Stimulated activated CD8-positive, alpha-beta memory T cell treated with anti-CD3 and anti-CD28 coated beads, Interleukin-12 subunit alpha, Interleukin-12 subunit beta, amount 100 ng/mL, for 24 hours (primary cell): ENCODE results near the gene PLA2G4C.
"Not testable (repeated sequence)": the region's sequence is repeated elsewhere in the genome, so short reads cannot be mapped to it uniquely, and the experiment has no call there.

Experiments used
- DNase-seq: peaks from one replicate; pipeline ENCODE4 v3.0.0-alpha.2; 2020; ENCODE audit errors: extremely low read depth

PLA2G4C gene

DNA sequence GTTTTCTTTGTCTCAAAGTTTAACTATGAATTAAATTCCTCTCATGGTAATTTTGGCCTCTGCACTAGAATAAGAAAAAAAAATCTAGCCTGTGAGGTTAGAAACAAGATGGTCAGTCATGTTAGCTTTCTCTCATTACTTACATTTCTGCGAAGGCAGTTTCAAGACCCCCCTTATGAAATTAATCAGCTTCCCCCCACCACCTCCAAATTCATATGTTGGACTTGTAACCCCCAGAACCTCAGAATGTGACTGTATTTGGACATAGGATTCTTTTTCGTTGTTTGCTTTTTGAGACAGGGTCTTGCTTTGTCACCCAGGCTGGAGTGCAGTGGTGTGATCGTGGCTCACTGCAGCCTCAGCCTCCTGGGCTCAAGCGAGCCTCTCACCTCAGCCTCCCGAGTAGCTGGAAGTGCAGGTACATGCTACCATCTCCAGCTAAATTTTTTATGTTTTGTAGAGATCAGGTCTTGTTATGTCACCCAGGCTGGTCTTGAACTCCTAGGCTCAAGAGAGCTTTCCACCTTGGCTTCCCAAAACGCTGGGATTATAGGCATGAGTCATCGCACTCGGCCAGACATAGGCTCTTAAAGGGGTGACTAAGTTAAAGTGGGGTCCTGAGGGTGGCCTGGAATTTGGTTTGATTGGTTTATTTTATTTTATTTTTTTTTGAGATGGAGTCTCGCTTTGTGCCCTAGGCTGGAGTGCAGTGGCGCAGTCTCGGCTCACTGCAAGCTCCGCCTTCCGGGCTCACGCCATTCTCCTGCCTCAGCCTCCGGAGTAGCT lies 1.4 kb downstream of the PLA2G4C start:
- DNase-seq = no peak

DNA sequence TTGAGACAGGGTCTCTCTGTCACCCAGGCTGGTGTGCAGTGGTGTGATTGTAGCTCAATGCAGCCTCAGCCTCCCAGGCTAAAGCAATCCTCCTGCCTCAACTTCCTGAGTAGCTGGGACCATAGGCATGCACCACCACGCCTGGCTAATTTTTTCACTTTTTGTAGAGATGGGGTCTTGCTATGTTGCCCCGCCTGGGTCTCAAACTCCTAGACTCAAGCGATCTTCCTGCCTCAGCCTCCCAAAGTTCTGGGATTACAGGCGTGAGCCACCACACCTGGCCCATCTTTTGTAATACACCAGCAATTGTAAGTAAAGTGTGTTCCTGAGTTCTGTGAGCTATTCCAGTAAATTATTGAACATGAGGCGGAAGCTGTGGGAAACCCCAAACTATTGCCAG lies 6.7 kb downstream of the PLA2G4C start:
- no peak for DNase-seq

DNA sequence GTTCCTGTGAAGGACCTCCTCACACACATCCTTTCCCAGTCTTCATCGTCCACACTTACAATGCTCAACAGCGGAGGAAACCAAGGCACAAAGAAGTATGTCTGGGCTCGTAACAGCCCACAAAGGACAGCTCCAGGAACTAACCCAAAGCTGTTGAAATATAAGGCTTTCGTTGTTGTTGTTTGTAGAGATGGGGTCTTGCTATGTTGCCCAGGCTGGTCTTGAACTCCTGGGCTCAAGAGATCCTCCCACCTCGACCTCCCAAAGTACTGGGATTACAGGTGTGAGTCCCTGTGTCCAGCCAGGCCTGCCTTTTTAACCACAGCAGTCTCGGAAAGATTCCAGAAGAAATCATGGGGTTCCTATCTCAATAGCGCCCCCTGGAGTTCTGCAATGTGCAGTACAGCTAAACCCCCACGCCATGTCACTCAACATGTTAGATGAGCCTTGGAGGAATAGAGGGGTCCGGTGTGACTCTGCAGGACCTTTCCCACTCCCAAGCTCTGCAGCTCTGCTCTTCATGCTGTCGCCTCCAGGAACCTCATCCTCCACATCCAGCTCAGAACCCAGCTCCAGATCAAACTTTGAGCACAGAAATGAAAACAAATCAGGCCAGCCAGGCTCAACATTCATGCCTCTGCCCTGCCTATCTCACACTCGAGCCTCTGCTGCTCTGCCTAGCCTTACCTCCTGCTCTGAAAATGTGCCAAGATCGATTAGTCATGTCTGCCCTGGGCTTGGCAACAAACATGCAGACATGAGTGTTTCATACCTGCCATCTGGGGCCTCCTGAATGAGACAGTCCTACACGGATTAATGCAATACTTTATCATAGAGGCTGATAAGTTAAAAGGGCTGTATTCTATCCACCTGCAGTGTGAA lies 7.5 kb downstream of the PLA2G4C start:
- no peak for DNase-seq

DNA sequence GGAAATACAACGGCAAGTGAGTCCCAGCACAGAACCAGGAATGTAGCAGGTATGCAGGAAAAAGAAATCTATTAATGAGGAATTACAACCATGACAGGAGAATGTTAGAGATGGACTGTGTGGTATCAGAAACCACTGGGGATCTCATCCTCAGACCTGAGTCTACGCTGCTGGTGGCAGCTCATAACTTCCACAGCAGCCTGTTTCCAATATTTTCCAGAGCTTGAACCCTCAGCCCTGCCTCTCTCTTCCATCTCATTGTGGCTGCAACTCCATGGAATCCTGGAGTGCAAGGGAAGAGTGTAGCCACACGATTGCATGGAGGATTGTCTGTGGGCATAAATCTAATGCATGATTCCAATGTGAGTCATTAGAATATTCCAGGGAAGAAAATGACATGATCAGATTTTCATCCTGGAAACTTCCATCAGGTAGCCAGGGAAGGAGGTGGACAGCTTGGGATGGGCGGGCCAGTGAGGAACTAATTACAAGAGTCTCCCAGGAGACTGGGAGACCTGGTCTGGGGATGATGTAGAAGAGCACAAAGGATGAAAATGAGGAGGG lies 14.9 kb downstream of the PLA2G4C start:
- no peak for DNase-seq

DNA sequence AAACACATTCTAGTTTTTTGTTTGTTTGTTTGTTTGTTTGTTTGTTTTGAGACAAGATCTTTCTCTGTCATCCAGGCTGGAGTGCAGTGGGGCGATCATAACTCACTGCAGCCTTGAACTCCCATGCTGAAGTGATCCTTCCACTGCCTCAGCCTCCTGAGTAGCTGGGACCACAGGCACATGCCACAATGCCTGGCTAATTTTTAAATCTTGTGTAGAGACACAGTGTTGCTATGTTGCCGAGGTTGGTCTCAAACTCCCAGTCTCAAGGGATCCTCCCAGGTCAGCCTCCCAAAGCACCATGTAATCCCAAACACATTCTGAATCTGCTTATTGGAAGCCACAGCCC lies 15.8 kb downstream of the PLA2G4C start:
- DNase-seq = no peak

DNA sequence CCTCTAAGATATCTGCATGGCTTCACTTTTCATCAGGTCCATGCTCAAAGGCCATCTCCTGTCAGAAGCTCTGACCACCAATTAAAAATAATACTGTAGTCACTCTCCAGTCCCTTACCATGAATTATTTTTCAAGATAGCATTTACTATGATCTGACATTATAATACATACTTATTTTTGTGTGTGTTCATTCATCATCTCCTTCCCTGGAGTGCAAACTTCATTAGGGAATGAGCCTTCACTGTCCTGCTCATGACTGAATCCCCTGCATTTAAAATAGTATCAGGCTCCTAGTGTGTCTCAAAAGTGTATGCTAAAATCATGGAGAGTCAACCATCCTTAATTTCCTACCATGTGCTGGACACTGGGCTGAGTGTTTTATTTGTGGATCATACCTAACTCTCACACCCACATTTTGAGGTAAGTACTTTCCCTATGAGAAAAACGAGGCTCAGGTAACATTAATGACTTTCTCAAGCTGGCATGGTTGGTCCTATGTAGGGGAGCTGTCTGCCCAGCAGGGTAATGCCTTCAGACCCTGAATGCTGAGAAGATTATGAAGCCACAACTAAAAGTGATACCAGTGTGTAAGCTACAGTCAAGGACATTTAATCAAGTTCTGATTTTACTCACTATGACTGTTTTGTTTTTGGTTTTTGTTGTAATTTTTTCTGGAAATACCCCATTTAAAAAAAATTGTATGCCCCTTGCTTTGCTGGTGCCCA lies 16.3 kb downstream of the PLA2G4C start:
- DNase-seq = no peak

DNA sequence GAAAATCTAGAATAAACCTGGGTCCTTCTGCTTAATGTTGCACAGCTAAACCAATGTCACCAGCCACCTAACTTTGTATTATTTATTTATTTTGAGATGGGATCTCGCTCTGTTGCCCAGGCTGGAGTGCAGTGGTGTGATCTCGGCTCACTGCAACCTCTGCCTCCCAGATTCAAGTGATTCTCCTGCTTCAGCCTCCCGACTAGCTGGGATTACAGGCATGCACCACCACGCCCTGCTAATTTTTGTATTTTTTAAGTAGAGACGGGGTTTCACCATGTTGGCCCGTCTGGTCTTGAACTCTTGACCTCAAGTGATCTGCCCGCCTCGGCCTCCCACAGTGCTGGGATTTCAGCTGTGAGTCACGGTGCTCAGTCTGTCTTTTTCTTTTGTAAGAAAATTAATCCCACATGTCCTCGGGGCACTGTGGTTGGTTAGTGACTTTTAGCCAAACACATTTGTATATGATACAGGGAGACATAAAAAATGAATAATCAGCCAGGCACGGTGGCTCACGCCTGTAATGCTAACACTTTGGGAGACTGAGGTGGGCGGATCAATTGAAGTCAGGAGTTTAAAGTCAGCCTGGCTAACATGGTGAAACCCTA lies 19.4 kb downstream of the PLA2G4C start:
- not testable (repeated sequence) for DNase-seq

- no peak for DNase-seq
These were observed 20.3 kb downstream of the PLA2G4C start for GRCh38 chr19:48090281-48090802.

DNA sequence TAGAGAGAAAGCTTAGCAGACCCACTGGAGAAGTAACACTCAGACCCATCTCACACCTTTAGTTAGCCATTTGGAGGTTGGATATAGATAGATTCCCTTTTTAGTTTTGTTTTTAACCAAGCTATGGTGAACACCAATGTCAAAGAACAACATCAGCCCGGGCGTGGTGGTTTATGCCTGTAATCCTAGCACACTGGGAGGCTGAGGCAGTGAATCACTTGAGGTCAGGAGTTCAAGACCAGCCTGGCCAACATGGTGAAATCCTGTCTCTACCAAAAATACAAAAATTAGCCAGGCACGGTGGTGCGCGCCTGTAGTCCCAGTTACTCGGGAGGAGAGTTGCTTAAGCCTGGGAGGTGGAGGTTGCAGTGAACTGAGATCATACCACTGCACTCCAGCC lies 21.6 kb downstream of the PLA2G4C start:
- not testable (repeated sequence) for DNase-seq

DNA sequence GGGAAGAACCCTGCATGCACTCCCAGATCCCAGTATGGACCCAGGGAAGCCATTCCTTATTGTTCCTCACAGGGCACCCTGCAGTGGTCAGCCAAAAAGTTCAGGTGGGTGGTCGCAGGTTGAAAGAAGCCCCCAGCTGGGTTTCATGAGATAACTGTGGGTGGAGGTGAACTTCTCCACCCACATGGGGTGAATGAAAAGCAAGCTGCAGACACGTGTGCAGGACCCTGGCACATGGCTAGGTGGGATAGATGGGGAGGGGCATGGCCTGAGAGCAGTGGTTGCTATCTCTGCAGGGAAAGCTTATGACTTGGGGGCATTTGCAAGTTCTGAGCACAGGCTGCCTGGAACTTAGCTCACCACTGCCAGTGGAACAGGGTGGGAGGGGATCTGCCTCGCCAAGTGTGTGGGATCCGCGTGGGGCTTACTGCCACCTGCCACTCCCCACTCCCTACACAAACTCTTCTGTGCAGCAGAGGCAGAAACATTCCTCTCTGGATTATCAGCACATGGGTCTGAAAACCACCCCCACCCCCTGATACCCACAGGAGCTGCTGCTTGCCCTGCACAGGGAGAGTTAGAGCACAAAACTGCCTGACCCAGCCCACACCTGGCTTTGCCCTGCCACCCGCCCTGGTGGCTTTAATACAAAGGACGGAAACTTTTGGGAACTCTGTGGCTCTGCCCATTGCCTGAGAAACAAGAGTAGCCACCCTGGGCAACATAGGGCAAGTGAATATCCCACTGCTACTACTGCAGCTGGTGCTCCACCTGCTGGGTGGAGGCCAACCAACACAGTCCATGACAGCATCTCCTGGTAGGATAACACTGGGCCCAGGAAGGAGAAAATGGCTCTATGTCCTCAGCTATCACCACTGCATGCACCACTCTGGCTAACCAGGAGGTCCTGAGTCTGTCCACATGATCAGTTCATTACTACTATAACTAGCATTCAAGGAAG lies 24.4 kb downstream of the PLA2G4C start:
- no peak for DNase-seq

DNA sequence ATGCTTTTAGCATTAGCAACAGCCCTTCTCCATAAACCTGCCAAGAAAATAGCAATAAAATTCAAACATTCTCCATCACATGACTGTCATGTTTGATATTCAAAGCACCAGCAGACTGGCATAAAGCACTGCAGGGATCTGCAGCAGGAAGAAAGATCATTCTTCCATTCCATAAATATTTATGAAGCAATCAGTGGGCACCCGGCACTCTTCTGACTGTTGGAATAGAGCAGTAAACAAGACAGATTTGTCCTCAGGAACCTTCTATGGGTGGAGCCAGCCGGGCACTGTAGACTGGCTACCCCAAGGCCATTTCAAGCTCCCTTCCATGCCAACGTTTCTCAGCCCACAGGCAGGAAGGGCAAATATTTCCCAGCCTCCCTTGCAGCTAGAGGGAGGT lies 25.5 kb downstream of the PLA2G4C start:
- no peak for DNase-seq

- no peak for DNase-seq
These were observed 29.5 kb downstream of the PLA2G4C start for GRCh38 chr19:48081106-48081505.

- not testable (repeated sequence) for DNase-seq
These were observed 40.3 kb downstream of the PLA2G4C start for GRCh38 chr19:48070177-48070769.

- no peak for DNase-seq
These were observed 41.2 kb downstream of the PLA2G4C start for GRCh38 chr19:48069435-48069834.

DNA sequence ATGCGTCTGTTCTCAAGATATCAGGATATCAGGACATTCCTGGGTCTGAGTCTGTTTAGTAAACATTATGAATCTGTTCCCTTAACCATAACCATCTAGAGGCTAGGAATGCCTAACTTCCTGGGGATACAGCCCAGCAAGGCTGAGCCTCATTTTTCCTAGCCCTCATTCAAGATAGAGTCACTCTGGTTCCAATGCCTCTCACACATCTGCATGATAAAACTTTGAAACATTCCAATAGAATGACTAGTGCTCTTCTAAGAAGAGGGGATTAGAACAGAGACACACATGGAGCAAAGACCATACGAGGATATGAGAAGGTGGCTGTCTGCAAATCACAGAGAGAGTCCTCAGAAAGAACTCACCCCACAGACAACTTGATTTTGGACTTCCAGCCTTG lies 46.1 kb downstream of the PLA2G4C start:
- no peak for DNase-seq

DNA sequence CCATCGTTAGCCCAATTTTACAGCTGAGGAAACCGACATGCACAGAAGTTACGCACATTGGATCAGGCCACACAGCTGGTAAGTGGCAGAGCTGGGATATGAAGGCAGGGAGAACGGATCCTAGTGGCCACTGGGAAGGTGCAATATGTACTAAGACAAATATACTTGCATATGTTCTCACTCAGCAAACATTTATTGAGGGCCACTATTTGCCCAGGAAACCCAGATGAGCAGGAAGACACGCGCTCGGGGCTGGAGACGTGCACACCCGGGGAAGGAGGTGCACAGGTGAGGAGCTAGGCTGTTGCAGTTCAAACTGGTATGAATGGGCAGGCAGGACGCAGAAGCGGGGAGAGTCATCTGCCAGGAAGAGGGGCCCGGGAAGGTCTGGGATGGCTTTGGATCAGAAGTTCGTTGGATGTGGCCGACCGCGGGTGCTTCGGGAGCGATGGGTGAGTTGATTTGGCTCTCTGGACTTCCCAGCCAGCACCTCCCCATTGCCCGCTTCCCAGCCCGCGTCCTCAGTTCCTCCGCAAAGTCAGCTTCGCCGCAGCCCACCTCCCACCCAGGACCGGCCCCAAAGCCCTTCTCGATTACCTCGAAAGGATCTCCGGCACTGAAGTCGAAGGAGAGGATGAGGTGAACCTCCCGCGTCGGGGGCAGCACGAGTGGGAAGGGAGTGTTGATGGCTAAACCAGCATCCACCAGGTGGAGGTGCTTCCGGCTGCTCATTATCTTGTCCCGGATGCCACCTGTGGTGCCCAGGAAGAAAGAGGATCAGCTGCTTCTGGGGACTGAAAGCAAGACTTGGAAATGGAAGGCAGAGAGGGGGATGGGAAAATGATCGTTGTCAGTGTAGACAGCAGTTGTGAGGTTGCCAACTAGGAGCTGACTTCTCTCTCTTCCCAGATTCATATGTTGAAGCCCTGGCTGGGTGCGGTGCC lies 48.9 kb downstream of the PLA2G4C start:
- no peak for DNase-seq

DNA sequence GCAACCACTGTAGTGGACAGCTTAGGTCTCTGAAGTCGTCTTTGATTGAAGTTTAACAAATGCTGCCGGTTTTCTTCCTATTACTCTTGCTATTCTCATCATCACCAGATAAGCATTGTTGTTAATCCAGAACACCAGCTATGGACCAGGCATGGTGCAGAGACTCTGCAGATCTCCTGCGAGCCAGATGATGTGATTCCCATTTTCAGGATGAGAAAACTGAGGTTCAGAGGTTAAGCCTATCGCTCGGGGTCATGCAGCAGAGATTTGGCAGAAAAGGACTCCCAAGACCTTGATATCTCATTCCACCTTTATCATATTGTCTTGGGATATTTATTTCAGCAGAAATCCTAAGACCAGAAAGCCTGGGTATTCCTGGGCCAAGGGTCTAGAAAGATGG lies 50.2 kb downstream of the PLA2G4C start:
- DNase-seq = no peak

- no peak for DNase-seq
These were observed 51.3 kb downstream of the PLA2G4C start for GRCh38 chr19:48059331-48059730.

- DNase-seq = no peak
These were observed 56.8 kb downstream of the PLA2G4C start for GRCh38 chr19:48053856-48054255.
